ENCODE measurements around the gene TNFRSF9.

Gene TNFRSF9

GRCh38 chr1:7869136-7869920, 71.3 kb downstream of the TNFRSF9 start:
- no peak for DNase-seq

- no peak for DNase-seq
These were observed 72.4 kb downstream of the TNFRSF9 start for GRCh38 chr1:7868070-7868780.

GRCh38 chr1:7865978-7866377, 74.7 kb downstream of the TNFRSF9 start:
- DNase-seq = no peak

Measured in effector CD4-positive, alpha-beta T cell (primary cell).